Measurements from ENCODE around the gene COPS8. TPM values are rescaled to one million over a fixed set of nuclear protein-coding genes. Genes with fewer than 3 reads are reported as not detected.

COPS8 gene
- total RNA-seq, 1 donor from 2014 or later: 53.7 TPM

DNA sequence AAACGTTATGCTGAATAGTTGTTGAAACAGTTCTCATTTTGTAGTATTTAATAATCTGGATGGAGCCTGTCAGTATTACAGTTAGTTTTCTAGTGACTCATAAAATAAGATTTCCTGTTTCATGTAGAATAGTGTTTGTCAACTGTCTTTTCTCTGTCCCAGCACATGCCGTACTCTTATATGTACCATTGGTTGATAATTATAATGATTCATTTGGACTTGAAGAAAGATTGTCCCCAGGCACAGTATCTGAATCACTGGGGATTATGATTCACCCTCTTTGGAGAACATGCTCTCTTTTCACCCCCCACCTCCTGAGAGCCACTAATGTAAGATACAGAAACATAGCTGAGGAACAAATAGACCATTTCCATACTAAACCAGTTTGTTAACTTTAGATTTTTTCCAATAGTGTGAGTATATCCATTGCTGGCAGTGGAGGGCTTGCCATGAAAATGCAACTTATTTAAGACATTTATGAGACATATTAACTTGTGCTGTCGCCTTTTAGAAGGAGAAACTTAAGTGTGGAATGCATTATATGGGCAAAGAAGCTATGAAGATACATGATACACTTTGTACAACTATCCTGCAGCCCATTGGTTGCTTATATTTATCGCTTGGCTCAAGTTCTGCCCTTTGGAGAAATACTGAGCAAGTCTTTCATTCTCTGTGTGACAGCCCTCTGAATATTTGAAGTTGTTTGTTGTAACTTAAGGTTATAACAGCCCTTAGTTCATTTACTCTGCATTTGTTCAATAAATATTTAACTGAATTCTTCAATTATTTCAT lies 12.4 kb downstream of the COPS8 start:
- DNase-seq (ENCODE audit: low spot score): no peak

DNA sequence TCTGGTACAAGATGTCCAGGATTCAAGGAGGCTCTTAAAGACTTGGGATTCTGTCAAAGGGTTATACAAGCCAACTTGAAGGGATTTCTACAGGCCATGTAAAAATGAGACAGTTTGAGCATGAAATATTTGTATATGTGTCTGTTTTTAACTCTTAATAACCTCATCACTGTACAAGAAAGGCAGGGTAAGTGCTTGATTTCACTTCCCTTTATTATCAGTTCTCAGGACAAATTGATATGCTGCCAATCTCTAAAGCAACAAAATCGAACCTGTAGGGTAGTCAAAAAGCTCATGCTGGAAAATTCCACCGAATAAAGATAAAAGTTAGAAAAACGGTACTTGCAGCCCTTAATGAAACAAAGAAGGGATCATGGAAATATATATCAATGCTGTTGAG lies 14.1 kb downstream of the COPS8 start:
- DNase-seq (ENCODE audit: low spot score): no peak

DNA sequence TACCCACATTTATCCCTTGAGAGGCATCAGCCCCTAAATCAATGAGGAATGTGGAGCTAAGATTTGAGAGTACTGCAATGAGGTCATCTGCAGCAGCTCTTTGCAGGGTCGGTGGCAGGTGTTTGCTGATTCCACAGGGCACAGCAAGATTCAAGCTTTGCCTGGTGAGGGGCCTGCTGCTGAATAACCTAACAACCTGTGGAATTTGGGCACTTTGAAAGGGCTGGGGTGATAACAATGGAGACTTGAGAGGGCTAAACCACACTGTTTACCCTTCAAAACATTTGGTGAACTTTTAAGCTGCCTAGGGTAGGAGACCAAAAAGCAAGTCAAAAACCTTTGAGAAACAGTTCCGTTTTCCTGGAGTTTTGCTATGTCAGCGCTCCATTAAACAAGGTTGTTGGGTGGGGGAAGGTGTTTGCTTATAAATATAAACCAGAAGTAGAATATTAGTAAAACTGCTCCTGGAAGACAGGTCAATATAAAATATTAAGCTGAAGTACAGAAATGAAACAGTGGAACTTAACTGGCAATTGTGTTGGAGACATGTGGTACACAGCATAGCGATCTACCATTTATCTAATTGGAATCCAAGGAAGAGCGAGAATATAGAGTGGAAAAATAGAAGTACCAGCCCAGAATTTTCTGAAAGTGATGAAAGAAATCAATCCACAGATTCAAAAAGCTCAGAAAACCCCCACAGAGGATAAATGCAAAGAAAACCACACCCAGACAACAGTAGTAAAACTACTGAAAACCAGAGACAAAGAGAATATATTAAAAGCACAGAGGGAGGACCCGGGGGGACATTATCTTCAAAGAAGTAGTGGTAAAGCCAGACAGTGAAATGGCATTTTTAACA lies 15.7 kb downstream of the COPS8 start:
- no peak for DNase-seq (ENCODE audit: low spot score)

DNA sequence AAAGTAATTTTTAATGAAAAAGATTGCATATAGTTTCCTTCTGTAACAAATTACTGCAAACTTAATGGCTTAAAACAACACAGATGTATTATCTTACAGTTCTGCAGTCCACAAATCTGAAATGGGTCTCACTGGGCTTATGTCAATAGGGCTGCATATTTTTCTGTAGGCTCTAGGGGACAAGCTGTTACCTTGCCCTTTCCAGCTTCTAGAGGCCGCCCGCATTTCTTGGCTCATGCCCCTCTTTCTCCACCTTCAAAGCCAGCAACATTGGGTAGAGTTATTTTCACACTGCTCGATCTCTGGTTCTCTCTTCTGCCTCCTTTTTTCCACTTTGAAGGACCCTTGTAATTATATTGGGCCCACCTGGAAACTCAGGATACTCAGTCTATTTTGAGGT lies 16.7 kb downstream of the COPS8 start:
- DNase-seq (ENCODE audit: low spot score): no peak

DNA sequence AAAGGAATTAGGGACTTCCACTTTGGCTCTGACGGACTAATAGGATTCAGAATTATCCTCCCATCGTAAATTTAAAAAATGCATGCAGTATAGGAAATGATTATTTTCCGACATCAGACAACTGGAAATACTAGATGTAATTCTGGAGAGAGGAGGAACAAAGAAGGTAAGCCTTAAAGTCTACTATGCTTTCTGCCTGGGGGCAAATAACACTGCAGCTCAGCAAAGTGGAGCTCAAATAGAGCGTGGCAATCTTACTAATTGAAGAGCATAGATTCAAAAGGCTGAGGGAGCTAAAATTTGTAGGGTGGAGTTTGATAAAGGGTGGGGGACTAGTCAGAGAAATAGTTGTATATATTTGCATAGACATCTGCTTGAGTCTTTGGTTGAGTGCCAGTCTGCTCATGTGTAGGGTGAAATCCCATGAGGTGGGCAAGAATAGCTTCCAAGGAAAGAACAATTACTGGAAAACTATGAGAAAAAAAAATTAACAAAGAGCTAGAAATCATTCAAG lies 23.8 kb downstream of the COPS8 start:
- no peak for DNase-seq (ENCODE audit: low spot score)

DNA sequence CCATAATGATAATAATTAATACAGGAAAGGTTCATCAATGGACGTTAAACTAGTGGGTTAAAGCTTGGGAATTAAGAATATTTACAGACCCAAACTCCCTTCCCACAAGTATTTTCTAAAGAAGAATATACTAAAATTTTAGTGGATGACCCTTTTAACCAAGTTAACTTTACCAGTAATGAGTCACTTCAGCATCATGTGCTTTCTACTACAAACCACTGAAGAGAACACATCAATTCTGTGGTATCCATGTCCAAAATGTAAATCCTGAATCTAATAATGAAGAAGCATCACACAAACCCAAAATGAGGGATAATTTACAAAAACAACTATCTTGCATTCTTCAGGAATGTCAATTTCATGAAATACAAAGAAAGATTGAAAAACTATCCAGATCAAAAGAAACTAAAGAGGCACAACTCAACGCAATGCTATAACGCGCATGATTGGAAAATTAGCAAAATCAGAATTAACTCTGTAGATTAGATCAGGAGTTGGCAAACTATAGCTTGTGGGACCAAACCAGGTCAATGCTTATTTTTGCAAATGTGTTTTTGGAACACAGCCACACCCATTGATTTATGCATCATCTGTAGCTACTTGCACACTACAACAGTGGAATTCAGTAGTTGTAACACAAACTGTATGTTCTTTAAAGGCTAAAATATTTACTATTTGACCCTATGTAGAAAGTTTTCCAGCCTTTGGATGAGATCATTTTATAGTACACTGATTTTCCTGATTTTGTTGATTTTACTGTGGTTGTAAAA lies 27.5 kb downstream of the COPS8 start:
- no peak for DNase-seq (ENCODE audit: low spot score)

DNA sequence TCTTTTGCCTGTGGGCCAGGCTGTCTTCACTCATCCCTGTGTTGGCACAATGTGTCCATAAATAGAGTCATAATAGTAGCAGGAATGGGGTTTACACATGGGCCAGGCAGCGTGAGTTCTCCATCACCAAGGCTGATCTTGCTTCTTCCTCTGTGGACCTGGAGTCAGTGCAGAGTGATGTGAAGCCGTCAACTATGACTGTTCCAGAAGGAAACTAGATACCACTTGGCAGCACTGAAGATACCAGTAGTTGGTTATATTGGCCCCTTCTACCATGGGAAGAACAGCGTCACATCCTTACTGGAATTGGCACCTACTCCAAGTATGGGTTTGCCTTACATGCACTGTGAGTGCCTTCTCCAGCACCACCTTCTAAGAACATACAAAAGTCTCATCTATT lies 30.2 kb downstream of the COPS8 start:
- no peak for DNase-seq (ENCODE audit: low spot score)

DNA sequence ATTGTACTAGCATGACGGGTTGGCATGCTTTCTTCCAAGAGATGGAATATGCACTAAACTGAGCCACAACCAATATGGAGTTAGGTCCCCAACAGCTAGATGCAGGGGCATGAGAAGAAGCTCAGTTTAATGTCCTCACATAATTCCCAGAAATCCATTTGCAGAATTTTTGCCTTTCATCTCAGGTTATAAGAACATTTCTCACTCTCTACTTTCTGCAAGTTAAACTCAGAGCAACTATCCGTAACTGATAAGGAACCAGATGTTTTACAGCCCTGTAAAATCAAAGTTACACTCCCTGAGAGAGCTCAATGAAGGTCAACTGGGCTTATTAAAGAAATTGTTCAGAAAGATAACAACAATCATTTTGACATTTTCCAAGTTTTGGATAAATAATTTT lies 30.7 kb downstream of the COPS8 start:
- no peak for DNase-seq (ENCODE audit: low spot score)

DNA sequence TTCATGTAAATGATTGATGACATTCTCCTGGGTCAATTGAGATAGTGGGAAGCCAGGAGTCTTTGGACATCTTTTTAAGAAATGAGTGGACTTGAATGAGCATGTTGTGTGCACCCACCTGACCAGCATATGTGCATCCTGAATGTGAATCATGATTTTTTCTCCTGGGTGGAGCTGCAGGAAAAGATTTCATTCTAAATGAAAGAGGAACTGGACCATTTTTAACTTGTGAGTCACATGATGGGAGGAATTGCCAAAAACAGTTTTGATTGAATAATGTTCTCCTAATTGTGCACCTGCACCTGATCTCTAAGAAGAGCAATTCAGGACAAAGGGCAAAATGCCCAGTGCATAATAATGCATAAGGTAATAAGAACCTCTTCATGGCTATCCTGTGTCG lies 32.3 kb downstream of the COPS8 start:
- DNase-seq (ENCODE audit: low spot score): no peak

DNA sequence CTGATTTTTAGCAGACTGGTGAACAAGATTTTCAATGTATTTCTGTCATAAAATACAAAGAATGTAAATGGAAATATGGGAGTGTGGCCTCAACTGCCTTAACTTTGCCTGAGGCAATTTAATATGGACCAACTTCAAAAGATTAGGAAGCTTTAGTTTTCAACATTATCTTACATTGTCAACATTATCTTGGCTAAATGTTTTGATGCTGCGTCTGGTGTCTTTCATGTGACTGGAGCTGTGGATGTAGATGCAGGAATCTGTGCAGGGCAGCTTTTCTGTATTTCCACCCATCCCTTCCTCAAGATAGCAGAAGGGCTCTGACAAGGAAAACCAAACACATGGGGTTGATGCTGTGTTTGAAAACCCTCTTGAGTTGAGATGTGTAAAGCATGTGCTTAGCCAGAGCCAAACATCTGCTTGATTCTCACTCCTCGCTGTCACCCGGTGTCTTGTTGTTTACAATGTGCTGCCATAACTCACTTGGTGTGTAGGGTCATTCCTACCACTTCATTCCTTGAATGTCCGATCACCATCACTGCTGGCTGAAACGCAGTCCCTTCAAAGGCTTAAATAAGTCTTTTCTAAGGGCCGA lies 33.0 kb downstream of the COPS8 start:
- no peak for DNase-seq (ENCODE audit: low spot score)

DNA sequence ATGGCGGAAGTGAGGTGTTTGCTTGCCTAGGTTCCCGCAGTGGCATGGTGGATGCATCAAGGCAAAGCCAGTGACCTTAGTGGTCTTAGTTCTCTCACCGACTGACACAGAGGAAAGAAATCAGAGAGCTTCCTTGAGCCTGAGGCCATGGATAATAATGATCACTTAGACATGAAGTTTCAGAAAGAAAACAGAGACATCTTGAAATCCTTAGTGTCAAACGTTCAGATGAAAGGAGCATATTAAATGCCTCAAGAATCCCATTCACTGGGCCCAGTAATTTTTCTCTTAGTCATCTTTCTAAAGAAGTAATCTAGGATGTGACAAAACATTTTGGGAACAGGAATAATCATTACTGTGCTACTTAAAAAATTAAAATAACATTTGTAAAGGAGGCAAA lies 35.2 kb downstream of the COPS8 start:
- DNase-seq (ENCODE audit: low spot score): no peak

DNA sequence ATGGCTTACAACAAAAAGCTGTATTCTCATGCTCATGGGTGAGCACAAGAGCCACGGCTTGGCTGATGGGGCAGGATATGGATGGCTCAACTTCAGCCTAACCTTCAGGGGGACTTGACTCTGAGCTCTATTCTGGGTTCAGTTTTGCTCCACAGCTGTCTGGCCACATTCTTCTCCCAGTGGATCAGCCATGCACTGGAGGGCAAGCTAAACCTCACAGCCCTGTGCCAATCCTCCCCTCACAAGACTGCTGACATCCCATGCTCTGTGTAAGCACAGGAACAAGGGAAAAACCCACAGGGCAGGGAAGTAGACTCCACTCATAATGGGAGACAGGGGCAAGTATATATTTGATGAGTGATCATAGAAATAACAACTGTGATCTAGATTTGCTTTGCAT lies 35.6 kb downstream of the COPS8 start:
- no peak for DNase-seq (ENCODE audit: low spot score)

DNA sequence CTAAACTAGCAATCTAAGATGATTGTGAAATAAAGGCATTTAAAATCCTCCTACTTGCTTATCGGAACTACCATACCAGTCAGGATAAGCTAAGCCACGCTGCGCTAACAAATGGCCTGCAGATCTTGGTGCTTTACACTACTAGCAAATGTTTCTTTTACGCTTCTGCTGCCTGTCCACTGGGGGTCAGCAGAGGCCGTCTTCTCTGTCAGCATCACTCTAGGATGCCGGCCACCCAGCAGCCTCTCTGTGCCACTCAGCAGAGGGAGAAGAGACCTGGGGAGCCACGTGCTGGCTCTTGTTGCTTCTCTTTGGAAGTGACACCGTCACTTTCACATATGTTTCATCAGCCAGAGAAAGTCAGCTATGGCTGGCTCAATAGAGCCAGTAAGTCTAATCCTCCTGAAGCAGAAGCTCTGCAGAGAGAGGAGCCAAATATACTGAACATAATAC lies 36.6 kb downstream of the COPS8 start:
- DNase-seq (ENCODE audit: low spot score): no peak

DNA sequence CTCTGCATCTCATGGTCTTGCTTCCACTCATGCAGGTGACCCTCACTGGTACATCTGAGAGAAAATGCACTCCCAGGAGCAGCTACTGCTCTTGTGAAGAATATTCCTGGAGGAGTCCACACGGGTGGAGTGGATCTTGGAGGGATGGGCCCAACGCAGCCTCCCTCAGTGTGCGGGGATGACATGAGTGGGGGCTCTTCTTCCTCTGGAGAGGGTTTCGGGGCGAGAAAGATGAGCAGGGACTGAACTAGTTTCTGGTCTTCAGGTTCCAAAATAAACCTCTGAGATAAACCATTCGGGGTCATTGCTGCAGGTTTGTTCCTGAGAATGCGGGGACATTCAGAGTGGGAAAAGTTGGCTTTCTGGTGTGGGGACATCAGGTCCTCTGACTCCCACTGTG lies 39.1 kb downstream of the COPS8 start:
- no peak for DNase-seq (ENCODE audit: low spot score)

DNA sequence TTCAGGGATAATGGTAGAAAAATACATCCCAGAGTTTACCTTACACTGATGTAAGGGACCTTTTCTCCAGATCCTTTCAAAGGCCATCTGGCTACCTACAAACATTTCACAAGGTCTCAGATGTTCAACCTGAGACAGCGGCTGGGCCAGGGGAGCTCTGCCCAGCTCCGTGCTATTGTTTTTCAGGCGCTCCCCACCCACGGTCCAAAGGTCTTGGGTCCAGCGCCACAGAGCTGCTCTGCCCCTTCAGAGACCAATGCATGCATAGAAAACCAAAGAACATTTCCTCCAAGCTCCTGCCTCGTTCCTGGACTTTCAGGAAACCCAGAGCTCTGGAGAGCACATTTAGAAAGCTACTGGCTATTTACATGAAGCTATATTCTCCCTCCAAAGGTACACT lies 40.3 kb downstream of the COPS8 start:
- DNase-seq (ENCODE audit: low spot score): no peak

DNA sequence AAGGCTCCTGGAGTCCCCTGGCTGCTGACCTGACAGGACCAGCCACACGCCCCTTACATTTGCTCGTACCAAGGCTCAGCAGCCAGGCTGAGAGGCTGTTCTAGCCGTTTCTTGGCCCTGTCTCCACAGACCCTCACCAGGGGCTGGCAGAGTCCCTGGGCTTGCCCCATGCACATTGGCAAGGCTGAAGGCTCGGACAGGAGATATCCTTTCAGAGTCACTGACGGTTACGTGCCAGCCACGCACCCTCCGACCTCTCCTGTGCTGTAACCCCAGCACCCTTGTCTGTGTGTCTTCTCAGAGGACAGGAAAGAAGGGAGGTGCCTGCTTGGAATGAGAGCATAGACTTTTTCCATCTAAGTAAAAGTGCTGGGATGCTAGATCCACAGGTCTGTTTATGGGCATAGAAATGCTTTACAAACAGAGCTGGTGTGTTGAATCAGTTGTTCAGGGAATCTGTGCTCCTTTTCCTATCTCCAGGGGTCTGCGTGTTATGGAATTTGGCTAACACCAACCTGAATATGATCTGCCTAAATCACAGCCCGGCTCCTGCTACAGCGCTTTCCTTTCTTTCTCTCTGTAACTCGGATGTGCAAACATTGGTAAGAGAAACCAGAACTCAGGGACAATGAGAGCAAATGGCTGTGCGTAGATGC lies 41.0 kb downstream of the COPS8 start:
- DNase-seq (ENCODE audit: low spot score): no peak

DNA sequence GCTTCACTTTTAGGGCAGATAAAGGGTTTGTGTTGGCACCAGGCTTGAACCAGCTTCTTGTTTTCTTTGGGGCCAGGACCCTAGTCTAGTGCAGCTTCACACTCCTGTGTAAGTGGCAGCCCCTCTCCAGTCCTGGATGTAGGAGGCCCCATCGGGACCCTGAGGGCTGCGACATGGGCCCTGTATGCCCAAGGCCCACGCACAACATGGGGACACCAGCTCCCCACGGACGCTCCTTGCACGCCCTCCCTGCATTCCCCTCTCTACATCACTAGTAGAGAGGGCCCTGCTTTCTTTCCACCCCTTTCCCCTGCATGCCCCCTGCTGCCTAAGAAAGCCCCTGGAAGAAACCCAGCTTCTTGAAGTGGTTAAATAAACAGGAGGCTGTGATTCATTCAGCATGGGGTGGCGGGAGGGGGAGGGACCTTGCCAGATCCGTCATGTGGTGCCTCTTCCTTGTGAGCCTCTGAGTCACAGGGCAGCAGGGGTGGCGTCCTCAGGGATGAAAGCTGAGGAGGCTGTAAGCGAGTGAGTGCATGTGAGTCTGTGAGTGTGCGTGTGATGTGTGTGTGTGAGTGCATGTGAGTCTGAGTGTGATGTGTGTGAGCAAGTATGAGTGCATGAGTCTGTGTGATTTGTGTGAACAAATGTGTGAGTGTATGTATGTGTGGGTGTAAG lies 42.5 kb downstream of the COPS8 start:
- DNase-seq (ENCODE audit: low spot score): no peak

DNA sequence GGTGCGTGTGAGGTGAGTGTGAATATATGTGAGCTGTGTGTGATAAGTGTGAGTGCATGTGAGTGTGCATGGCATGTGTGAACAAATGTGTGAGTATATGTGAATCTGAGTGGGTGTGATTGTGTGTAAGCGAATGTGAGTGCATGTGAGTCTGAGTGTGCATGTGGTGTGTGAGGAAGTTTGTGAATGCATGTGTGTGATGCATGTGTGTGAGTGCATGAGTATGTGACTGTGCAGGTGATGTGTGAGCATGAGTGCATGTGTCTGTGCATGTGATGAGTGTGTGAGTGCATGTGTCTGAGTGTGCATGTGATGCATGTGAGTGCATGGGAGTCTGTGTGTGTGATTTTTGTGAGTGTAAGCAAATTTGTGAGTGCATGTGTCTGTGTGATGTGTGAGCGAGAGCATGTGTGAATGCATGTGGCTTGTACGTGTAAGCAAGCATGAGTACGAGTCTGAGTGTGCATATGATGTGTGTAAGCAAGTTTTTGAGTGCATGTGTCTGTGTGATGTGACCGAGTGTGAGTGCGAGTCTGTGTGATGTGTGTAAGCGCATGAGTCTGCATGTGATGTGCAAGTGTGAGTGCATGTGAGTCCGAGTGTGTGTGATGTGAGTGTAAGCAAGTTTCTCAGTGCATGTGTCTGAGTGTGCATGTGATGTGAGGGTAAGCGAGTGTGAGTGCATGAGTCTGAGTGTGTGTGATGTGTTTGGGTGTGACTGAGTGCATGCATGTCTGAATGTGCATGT lies 43.3 kb downstream of the COPS8 start:
- no peak for DNase-seq (ENCODE audit: low spot score)

DNA sequence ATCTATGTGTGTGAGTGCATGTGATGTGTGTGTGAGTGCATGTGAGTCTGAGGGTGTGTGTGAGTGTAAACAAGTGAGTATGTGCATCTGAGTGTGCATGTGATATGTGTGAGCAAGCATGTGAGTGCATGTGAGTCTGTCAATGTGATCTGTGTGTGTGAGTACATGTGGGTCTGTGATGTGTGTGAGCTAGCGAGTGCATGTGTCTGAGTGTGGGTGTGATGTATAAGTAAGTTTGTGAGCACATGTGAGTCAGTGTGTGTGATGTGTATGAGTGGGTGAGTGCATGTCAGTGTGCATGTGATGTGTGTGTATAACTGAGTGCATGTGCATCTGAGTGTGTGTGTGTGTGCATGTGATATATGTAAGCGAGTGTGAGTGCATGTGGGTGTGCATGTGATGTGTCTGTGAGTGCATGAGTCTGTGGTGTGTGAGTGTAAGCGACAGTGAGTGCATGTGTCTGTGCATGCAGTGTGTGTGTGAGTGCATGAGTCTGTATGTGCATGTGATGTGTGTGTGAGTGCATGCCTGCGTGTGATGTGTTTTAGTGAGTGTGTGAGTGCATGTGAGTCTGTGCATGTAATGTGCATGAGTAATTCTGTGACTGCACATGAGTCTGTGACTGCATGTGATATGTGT lies 44.1 kb downstream of the COPS8 start:
- DNase-seq (ENCODE audit: low spot score): no peak

All from mesenteric fat pad (tissue), 1 donor.